OCI-LY7 (cell line): Measurements from ENCODE around the gene ZPBP2.

Experiments
- EZH2phosphoT487 ChIP-seq: fragments of 200-600 bp; sonication (generic); IDR thresholded peaks from 2 replicates; pipeline ENCODE4 v1.6.1; 2018; ENCODE audit warnings: low read depth, borderline replicate concordance, mild to moderate bottlenecking, mixed run types, antibody characterized with exemption, low read length, moderate library complexity, mixed read lengths
- TF ChIP-seq, protein P1 (sequence below): fragments of 200-600 bp; sonication (generic); conservative IDR thresholded peaks from 2 replicates; pipeline ENCODE4 v1.5.1; 2014; ENCODE audit warnings: mild to moderate bottlenecking, antibody characterized with exemption, low read length, moderate library complexity, mixed read lengths

DNA sequence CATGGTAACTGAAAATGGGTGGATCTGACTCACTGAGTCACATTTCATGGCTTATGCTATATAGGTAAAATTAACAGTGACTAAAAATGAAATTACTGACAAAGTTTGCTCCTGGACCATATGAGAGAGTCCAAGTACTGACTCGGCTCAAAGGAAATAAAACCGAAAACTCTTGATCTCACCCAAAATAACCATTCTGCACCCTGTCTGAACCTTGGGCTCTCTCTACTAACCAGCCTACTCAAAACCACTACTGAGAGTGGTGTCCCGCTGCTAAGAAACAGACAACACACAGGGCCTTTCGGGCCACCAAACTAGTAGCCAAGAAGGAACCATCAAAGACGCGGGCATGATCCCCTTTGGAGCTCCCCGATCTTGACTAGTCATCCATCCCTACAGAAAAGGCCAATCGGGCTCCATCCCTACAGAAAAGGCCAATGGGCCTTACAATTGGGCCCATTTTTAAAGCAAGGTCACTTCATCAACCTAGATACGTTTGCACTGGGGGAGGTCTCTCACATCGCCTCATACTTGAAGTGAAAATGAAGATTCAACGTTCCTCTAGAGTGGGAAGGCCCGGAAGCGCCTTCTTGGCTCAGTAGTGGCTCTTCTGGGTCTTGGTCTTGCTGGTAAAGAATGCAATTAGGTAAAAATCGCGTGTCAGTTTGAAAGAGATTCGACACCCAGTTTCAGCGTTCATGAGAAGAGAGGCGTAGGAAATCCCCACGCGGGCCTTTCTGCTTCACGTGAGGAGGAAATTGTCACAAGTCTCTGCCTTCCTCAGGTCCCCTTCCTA lies 720 bp upstream of the ZPBP2 start:
- TF ChIP-seq, protein P1, sequence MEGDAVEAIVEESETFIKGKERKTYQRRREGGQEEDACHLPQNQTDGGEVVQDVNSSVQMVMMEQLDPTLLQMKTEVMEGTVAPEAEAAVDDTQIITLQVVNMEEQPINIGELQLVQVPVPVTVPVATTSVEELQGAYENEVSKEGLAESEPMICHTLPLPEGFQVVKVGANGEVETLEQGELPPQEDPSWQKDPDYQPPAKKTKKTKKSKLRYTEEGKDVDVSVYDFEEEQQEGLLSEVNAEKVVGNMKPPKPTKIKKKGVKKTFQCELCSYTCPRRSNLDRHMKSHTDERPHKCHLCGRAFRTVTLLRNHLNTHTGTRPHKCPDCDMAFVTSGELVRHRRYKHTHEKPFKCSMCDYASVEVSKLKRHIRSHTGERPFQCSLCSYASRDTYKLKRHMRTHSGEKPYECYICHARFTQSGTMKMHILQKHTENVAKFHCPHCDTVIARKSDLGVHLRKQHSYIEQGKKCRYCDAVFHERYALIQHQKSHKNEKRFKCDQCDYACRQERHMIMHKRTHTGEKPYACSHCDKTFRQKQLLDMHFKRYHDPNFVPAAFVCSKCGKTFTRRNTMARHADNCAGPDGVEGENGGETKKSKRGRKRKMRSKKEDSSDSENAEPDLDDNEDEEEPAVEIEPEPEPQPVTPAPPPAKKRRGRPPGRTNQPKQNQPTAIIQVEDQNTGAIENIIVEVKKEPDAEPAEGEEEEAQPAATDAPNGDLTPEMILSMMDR, result no peak
- TF ChIP-seq EZH2phosphoT487, result no peak
